ENCODE measurements around the gene MORF4L1.
A peak's percentile ranks its signal among the peaks of the same experiment; 100 is the strongest.

Gene MORF4L1

GRCh38 chr15:78934655-78935023, 61.9 kb downstream of the MORF4L1 start:
- intact Hi-C loops (cut with DNase I): no loop called here
- peak in 1 of 10 donors; percentile 43 for DNase-seq

- intact Hi-C loops (cut with DNase I): no loop called here
- peak in 1 of 10 donors; percentile 54 for DNase-seq
Measured at GRCh38 chr15:78937132-78937739, 64.5 kb downstream of the MORF4L1 start.

GRCh38 chr15:78938658-78939488, 66.2 kb downstream of the MORF4L1 start:
- no peak for DNase-seq
- intact Hi-C loops (cut with DNase I): no loop called here

- no peak for DNase-seq
- intact Hi-C loops (cut with DNase I): no loop called here
Measured at GRCh38 chr15:78942741-78943140, 70.1 kb downstream of the MORF4L1 start.

GRCh38 chr15:78943692-78944091, 71.0 kb downstream of the MORF4L1 start:
- DNase-seq: peak in 2 of 10 donors; percentile 54 to 73
- intact Hi-C loops (cut with DNase I): no loop called here

- DNase-seq: peak in 2 of 10 donors; percentile 70 to 78
Measured at GRCh38 chr15:78944202-78944625, 71.5 kb downstream of the MORF4L1 start.

GRCh38 chr15:78944669-78945407, 72.1 kb downstream of the MORF4L1 start, which contains the start of gene CTSH:
TSS of gene CTSH (minus strand) at chr15:78945046. CDS start at chr15:78944981, 65 bp downstream.
- peak; percentile 44 to 96 (median 76) for DNase-seq
- intact Hi-C loops (cut with DNase I): no loop called here

More at GRCh38 chr15:78944202-78944625, 71.5 kb downstream of the MORF4L1 start:
- intact Hi-C loops (cut with DNase I): no loop called here

GRCh38 chr15:78946493-78946892, 73.8 kb downstream of the MORF4L1 start:
- DNase-seq: peak in 2 of 10 donors; percentile 0 to 30
- intact Hi-C loops (cut with DNase I): no loop called here

GRCh38 chr15:78947506-78947905, 74.8 kb downstream of the MORF4L1 start:
- intact Hi-C loops (cut with DNase I): no loop called here
- DNase-seq: peak in 2 of 10 donors; percentile 5 to 71

Data from posterior cingulate gyrus (tissue), 11 donors.